GM23338 (cell line): ENCODE measurements around the gene ETFB. TPM values are rescaled to one million over a fixed set of nuclear protein-coding genes. Genes with fewer than 3 reads are reported as not detected.

Source experiments
- ATAC-seq: fragments of 200-7000 bp; cut with Tn5 transposase; 3 replicates; pipeline ENCODE4 v1.9.1; 2020
- DNase-seq: peaks from one replicate; pipeline ENCODE4 v3.0.0-alpha.2; 2015; ENCODE audit warnings: low spot score
- H2AFZ ChIP-seq: fragments of 200-600 bp; sonication (generic); 2 replicates; pipeline ENCODE4 v1.8.0; 2016; ENCODE audit warnings: antibody characterized with exemption, mild to moderate bottlenecking, moderate library complexity
- H3F3A ChIP-seq: fragments of 200-600 bp; sonication (generic); replicated peaks from 2 replicates; pipeline ENCODE4 v1.8.0; 2017; ENCODE audit warnings: antibody characterized with exemption, mixed run types, low read depth
- H3K27ac ChIP-seq: fragments of 200-600 bp; sonication (generic); 2 replicates; pipeline ENCODE4 v1.6.1; 2016; ENCODE audit warnings: low read depth
- H3K27me3 ChIP-seq: fragments of 200-600 bp; sonication (generic); 2 replicates; pipeline ENCODE4 v1.8.0; 2016; ENCODE audit warnings: mild to moderate bottlenecking, mixed run types, moderate library complexity; ENCODE audit not compliant: insufficient read depth
- H3K36me3 ChIP-seq: fragments of 200-600 bp; sonication (generic); 2 replicates; pipeline ENCODE4 v1.8.0; 2016; ENCODE audit warnings: mild to moderate bottlenecking; ENCODE audit not compliant: insufficient read depth
- H3K4me1 ChIP-seq: fragments of 200-600 bp; sonication (generic); 2 replicates; pipeline ENCODE4 v1.8.0; 2016; ENCODE audit warnings: mild to moderate bottlenecking, moderate library complexity; ENCODE audit not compliant: insufficient read depth
- H3K4me2 ChIP-seq: fragments of 200-600 bp; sonication (generic); 2 replicates; pipeline ENCODE4 v1.7.1; 2017; ENCODE audit warnings: mixed run types
- H3K4me3 ChIP-seq: fragments of 200-600 bp; sonication (generic); 2 replicates; pipeline ENCODE4 v1.6.1; 2016; ENCODE audit warnings: mixed run types
- H3K79me2 ChIP-seq: fragments of 200-600 bp; sonication (generic); replicated peaks from 2 replicates; pipeline ENCODE4 v1.8.0; 2017; ENCODE audit warnings: mild to moderate bottlenecking; ENCODE audit not compliant: insufficient read depth
- H3K9me2 ChIP-seq: fragments of 200-600 bp; sonication (generic); 2 replicates; pipeline ENCODE4 v1.8.0; 2017; ENCODE audit not compliant: insufficient read depth
- H4K20me1 ChIP-seq: fragments of 200-600 bp; sonication (generic); replicated peaks from 2 replicates; pipeline ENCODE4 v1.8.0; 2017; ENCODE audit warnings: mild to moderate bottlenecking; ENCODE audit not compliant: insufficient read depth
- H3K27ac Mint-ChIP-seq: 2 replicates; pipeline ENCODE4 v1.8.0; 2020; ENCODE audit warnings: inconsistent platforms, mild to moderate bottlenecking, moderate library complexity, mixed read lengths
- H3K27me3 Mint-ChIP-seq: 3 replicates; pipeline ENCODE4 v1.8.0; 2022; ENCODE audit warnings: low read depth, mild to moderate bottlenecking, moderate library complexity, mixed read lengths, inconsistent platforms; ENCODE audit not compliant: insufficient read depth, poor library complexity
- H3K36me3 Mint-ChIP-seq: 3 replicates; pipeline ENCODE4 v1.8.0; 2021; ENCODE audit warnings: low read depth, mild to moderate bottlenecking, inconsistent platforms, moderate library complexity, mixed read lengths
- H3K4me1 Mint-ChIP-seq: 3 replicates; pipeline ENCODE4 v1.8.0; 2020; ENCODE audit warnings: mild to moderate bottlenecking, inconsistent platforms, mixed read lengths
- H3K4me3 Mint-ChIP-seq: 3 replicates; pipeline ENCODE4 v1.8.0; 2021; ENCODE audit warnings: moderate library complexity, mild to moderate bottlenecking, inconsistent platforms, mixed read lengths
- H3K9me3 Mint-ChIP-seq: 3 replicates; pipeline ENCODE4 v1.8.0; 2020; ENCODE audit warnings: moderate library complexity, mild to moderate bottlenecking, inconsistent platforms, mixed read lengths
- CTCF ChIP-seq, 2 experiments: fragments of 200-600 bp in 1 of 2; sonication (generic) in 1 of 2; conservative IDR thresholded peaks; 2 replicates each; pipeline versions ENCODE4 v1.5.1 to v1.6.1; 2016 to 2017; ENCODE audit warnings: antibody characterized with exemption in 2 of 2, low read depth in 2 of 2, mild to moderate bottlenecking in 2 of 2, moderate library complexity in 1 of 2
- ETS1 ChIP-seq: IDR thresholded peaks from 2 replicates; pipeline ENCODE4 v1.6.1; 2016; ENCODE audit warnings: antibody characterized with exemption
- JUNB ChIP-seq: IDR thresholded peaks from one replicate; pipeline ENCODE4 v1.6.1; 2016; ENCODE audit warnings: antibody characterized with exemption; ENCODE audit not compliant: unreplicated experiment
- NANOG ChIP-seq: IDR thresholded peaks from 2 replicates; pipeline ENCODE4 v1.6.1; 2016; ENCODE audit warnings: antibody characterized with exemption, borderline replicate concordance
- POLR2AphosphoS5 ChIP-seq: IDR thresholded peaks from 2 replicates; pipeline ENCODE4 v1.6.1; 2016; ENCODE audit warnings: antibody characterized with exemption, low read depth
- REST ChIP-seq: IDR thresholded peaks from one replicate; pipeline ENCODE4 v1.6.1; 2018; ENCODE audit warnings: antibody characterized with exemption; ENCODE audit not compliant: unreplicated experiment
- STAT1 ChIP-seq: IDR thresholded peaks from one replicate; pipeline ENCODE4 v1.6.1; 2016; ENCODE audit warnings: antibody characterized with exemption; ENCODE audit not compliant: unreplicated experiment
- ZNF114 ChIP-seq: fragments of 250-450 bp; sonication (Bioruptor Pico); IDR thresholded peaks from 2 replicates; pipeline ENCODE4 v1.5.0; 2020; ENCODE audit warnings: mild to moderate bottlenecking, moderate library complexity
- ZNF462 ChIP-seq: fragments of 250-450 bp; sonication (Bioruptor Pico); IDR thresholded peaks from 2 replicates; pipeline ENCODE4 v1.5.0; 2020; ENCODE audit warnings: mild to moderate bottlenecking, moderate library complexity
- polyA plus RNA-seq: library from polyadenylated mRNA; unstranded; fragments of >200 nt; fragmentation: Nextera tagmentation; extraction: Ambion mirVana; gene quantifications from 2 replicates; pipeline ENCODE4 v1.2.1, GENCODE V29; 2016
- total RNA-seq: library from RNA; depleted of rRNA; stranded (reverse); fragments of >200 nt; shearing (Covaris generic); gene quantifications from 2 replicates; pipeline ENCODE4 v1.2.3, GENCODE V29; 2014

The ETFB gene
- total and polyA plus RNA-seq, 2 experiments from 2014 or later = 37.3 to 63.4 TPM

- TF ChIP-seq NANOG (no peak), STAT1 (no peak), ETS1 (no peak), POLR2AphosphoS5 (no peak), REST (no peak), CTCF (conservative IDR thresholded peaks at IDR 0.05; ENCODE audit: low read depth in 2 of 2) (no peak), JUNB (no peak)
- no peaks in the 10 kb centered on the region for H3K9me3 Mint-ChIP-seq
- ATAC-seq (peak; percentile 71), DNase-seq (no peak)
- H3K9me2 ChIP-seq = no peaks in the 10 kb centered on the region
- peaks cover 13% of the 10 kb centered on the region for H3K4me1 Mint-ChIP-seq
- no peak overlapping the region for H3K4me3 Mint-ChIP-seq
- no peaks in the 10 kb centered on the region for H3K27me3 ChIP-seq
- peaks cover 2% of the 10 kb centered on the region for H3K27me3 Mint-ChIP-seq
- no peak overlapping the region for H3K27ac Mint-ChIP-seq
- H3K4me3 ChIP-seq = no peak overlapping the region
- H3K27ac ChIP-seq = no peak overlapping the region
- H3K36me3 ChIP-seq = no peaks in the 10 kb centered on the region
- H3K79me2 ChIP-seq = no peaks in the 10 kb centered on the region
- H2AFZ ChIP-seq = no peak overlapping the region
- no peaks in the 10 kb centered on the region for H4K20me1 ChIP-seq
- peaks cover 10% of the 10 kb centered on the region; the same call in 2 of the 3 replicates for H3K36me3 Mint-ChIP-seq
- peak overlapping the region; percentile 67 for H3K4me2 ChIP-seq
- peaks cover 9% of the 10 kb centered on the region; the same call in 1 of the 2 replicates for H3K4me1 ChIP-seq
- H3F3A ChIP-seq = no peaks in the 10 kb centered on the region
These were observed 12.0 kb downstream of the ETFB start for GRCh38 chr19:51354103-51354741.

- H3K9me2 ChIP-seq = no peaks in the 10 kb centered on the region
- no peak overlapping the region for H3K4me3 ChIP-seq
- H4K20me1 ChIP-seq = no peaks in the 10 kb centered on the region
- Mint-ChIP-seq H3K4me1 (peaks cover 13% of the 10 kb centered on the region), H3K27ac (no peak overlapping the region), H3K27me3 (peaks cover 2% of the 10 kb centered on the region), H3K9me3 (no peaks in the 10 kb centered on the region), H3K36me3 (peaks cover 10% of the 10 kb centered on the region; the same call in 2 of the 3 replicates), H3K4me3 (no peak overlapping the region)
- H2AFZ ChIP-seq = no peak overlapping the region
- ATAC-seq (no peak), DNase-seq (no peak)
- H3K27me3 ChIP-seq = no peaks in the 10 kb centered on the region
- H3K4me1 ChIP-seq = peaks cover 9% of the 10 kb centered on the region; the same call in 1 of the 2 replicates
- H3F3A ChIP-seq = no peaks in the 10 kb centered on the region
- no peak overlapping the region for H3K27ac ChIP-seq
- H3K36me3 ChIP-seq = no peaks in the 10 kb centered on the region
- H3K79me2 ChIP-seq = no peaks in the 10 kb centered on the region
- no peak overlapping the region for H3K4me2 ChIP-seq
- TF ChIP-seq ZNF462 (CRISPR knock-in tag) (no peak), ZNF114 (CRISPR knock-in tag) (no peak)
These were observed 13.3 kb downstream of the ETFB start for GRCh38 chr19:51352783-51353360.
